ENCODE data around the gene NUB1.

DNA sequence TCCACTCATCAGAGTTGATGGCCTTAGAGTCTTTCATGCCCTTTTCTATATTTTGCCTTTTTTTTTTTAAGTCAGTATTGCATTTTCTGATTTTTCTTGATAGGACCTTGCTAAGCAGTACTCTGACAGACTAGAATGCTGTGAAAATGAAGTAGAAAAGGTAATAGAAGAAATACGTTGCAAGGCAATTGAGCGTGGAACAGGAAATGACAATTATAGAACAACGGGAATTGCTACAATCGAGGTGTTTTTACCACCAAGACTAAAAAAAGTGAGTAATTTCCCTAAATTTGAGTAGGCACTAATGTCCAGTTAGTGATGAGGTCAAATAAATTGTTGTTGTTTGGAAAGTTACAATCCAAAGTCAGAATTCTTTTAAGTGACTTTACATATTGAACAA, 7.4 kb downstream of the NUB1 start:
- TF ChIP-seq, protein P1, sequence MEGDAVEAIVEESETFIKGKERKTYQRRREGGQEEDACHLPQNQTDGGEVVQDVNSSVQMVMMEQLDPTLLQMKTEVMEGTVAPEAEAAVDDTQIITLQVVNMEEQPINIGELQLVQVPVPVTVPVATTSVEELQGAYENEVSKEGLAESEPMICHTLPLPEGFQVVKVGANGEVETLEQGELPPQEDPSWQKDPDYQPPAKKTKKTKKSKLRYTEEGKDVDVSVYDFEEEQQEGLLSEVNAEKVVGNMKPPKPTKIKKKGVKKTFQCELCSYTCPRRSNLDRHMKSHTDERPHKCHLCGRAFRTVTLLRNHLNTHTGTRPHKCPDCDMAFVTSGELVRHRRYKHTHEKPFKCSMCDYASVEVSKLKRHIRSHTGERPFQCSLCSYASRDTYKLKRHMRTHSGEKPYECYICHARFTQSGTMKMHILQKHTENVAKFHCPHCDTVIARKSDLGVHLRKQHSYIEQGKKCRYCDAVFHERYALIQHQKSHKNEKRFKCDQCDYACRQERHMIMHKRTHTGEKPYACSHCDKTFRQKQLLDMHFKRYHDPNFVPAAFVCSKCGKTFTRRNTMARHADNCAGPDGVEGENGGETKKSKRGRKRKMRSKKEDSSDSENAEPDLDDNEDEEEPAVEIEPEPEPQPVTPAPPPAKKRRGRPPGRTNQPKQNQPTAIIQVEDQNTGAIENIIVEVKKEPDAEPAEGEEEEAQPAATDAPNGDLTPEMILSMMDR (IDR thresholded peaks at IDR 0.05; ENCODE audit: insufficient read depth, low read depth, low read length): no peak
- no peak for TF ChIP-seq EZH2 (IDR thresholded peaks at IDR 0.05; ENCODE audit: insufficient read depth, low read length)

Data from astrocyte (in vitro differentiated cells and primary cell).